ENCODE results near the gene DPF3.

DNA sequence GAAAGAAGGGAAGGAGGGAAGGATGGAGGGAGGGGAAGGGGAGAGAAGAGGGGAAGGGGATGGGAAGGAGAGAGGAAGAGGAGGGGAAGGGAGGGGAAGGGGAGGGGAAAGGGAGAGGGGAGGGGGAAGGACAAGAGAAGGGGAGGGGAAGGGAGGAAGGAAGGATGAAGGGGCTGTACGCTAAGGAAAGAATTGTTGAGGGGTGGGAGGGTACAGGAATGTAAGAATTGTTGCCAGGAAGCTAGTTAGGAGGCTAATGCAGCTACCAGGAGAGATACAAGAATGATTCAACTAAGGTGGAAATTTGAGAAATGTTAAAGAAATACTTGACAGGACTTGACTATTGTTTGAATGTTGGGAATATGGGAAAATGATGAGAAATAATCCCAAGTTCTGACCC is 261.2 kb downstream of the DPF3 start:
- TF ChIP-seq, protein P1, sequence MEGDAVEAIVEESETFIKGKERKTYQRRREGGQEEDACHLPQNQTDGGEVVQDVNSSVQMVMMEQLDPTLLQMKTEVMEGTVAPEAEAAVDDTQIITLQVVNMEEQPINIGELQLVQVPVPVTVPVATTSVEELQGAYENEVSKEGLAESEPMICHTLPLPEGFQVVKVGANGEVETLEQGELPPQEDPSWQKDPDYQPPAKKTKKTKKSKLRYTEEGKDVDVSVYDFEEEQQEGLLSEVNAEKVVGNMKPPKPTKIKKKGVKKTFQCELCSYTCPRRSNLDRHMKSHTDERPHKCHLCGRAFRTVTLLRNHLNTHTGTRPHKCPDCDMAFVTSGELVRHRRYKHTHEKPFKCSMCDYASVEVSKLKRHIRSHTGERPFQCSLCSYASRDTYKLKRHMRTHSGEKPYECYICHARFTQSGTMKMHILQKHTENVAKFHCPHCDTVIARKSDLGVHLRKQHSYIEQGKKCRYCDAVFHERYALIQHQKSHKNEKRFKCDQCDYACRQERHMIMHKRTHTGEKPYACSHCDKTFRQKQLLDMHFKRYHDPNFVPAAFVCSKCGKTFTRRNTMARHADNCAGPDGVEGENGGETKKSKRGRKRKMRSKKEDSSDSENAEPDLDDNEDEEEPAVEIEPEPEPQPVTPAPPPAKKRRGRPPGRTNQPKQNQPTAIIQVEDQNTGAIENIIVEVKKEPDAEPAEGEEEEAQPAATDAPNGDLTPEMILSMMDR (IDR thresholded peaks at IDR 0.05) = no peak
- TF ChIP-seq EZH2 (IDR thresholded peaks at IDR 0.05; ENCODE audit: borderline replicate concordance, insufficient read depth, low read depth, low read length, poor library complexity, severe bottlenecking) = no peak

Measured in B cell (primary cell).